ENCODE results near the gene NAA60.

GRCh38 chr16:3513892-3514583, 70.6 kb downstream of the NAA60 start:
- TF ChIP-seq POLR2A (IDR thresholded peaks at IDR 0.05) (no peak), CTCF (IDR thresholded peaks at IDR 0.05) (no peak)

Data from Peyer's patch (tissue), 4 donors.